GM21825 (cell line): Measurements from ENCODE around the gene CDK8.

Experiments used
- ATAC-seq: cut with Tn5 transposase; IDR thresholded peaks from one replicate; pipeline ENCODE4 v1.9.1; 2021; ENCODE audit warnings: mild to moderate bottlenecking, moderate library complexity; ENCODE audit not compliant: unreplicated experiment

The CDK8 gene

GRCh38 chr13:26378116-26378515 lies 124.2 kb downstream of the CDK8 start:
- no peak for ATAC-seq

DNA sequence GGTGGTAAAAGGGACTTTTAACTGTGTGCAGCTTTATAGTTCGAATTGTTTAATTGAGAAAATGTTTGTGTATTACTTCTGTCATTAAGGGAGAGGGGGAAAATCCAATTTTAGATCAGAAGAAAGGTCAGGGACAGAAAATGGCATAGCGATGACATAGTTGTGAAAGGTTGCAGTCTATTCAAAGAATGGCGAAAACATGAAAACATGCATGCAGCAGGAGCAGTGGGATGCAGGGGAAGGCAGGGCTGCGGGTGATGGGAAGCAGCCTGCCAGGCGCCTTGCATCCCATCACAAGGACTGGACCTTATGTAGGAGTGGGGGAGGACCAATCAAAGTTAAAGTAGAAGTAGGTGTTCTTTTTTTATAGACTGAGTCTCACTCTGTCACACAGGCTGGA lies 125.9 kb downstream of the CDK8 start:
- no peak for ATAC-seq

GRCh38 chr13:26380930-26381329 lies 127.0 kb downstream of the CDK8 start:
- ATAC-seq: no peak

GRCh38 chr13:26382366-26382765 lies 128.4 kb downstream of the CDK8 start:
- ATAC-seq: no peak

DNA sequence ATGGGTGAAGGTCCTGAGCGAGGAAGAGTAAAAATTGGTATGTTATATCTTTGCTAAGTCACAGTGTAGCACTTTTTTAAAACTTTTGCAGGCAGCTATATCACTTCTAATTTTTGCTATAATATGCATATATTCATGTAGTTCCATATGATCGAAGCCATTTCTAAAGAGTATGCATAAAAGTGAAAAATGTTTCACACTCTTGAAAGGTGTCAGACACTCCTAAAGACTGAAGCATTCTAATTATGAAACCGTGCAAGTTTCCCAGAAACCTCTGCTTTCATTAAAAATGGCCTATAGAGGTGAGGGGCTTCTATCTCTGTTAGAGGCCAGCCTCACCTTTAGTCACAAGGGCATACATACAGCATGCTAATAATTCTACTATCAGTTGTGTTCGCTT lies 128.9 kb downstream of the CDK8 start:
- ATAC-seq: no peak

DNA sequence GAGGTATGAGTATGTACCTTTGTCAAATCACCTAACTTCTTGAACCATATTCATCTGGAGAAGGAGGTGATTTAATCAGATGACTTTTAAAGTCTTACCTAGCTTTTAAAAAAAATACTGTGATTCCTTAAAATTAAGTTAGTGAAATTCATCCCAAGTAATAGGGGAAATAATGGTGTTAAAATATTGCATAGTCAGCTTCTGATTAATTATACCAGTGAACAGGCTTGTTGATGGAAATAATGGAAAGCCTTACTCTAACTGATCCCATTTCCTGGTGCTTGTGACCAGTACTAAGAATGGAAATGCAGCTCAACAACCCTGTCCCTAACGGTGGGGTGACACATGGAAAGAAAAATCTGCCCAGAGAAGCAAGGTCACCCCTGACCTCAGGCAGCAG lies 130.7 kb downstream of the CDK8 start:
- ATAC-seq: no peak

DNA sequence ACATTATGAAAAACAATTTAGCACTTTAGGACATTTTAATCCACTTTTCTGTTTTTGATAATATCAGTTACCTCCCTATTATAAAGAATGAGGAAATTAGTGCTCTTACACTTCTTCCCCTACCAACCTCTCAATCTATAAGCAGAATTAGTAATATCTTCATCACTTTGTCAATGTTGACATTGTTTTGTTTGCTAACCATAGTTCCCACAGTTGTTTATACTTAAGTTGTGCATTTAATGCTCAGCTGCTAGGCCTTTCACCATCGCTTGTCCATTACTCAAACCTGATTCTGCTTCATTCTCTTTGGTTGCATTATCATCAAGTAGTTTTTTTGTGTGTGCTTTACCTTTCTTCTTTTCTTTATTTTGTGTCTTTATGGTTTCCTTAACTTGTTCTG lies 132.1 kb downstream of the CDK8 start:
- ATAC-seq: no peak

DNA sequence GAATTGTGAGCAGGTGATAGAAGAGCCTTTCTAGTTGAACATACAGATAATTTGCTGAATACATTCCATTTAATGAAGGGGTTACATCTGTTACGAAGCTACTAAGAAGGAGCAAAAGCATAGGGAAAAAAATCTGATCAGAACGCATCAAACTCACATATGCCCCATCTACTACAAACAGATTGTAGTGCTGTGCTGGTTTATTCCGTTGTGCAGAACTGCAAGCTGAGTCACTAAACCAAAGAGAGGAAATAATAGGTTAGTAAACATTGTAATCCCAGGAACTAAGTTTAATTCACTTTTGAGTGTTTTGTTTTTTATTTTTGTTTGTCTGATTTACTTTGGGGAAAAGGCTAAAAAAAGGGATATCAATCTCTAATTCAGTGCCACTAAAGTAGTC lies 136.3 kb downstream of the CDK8 start:
- ATAC-seq: no peak

DNA sequence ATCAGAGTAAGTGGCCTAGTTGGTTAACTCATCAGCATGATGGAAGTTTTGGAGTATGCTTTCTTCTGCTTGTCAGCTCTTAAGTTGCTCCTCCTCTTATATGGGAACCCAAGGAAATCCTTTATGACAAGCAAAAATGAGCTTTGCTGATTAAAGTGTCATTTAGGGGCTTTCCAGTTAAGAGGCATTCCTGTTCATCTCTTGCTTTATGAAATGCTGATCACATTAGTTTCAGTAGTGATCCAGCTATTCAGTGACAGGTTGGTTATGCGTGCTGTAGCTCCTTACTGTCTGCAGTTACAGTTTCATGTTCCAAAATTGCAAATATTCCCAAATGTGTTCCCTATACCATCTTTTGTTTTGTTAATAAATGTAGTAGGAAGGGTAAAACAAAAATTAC lies 146.6 kb downstream of the CDK8 start:
- ATAC-seq: no peak

DNA sequence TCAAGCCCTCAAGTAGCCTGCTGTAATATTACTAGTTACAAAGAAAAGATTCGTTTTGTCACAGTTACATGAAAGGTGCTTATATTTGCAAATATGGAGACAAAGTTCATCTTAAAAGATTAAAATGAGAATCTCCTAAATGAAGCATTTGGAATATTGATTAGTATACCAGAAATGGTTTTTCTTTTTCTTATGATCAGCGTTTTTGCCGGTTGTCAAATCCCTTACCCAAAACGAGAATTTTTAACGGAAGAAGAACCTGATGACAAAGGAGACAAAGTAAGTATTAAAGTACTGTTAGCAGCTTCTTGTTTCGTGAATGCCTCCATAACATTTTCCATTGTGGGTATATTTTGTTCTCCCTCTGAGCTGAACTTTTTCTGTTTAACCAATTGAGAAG lies 147.1 kb downstream of the CDK8 start:
- no peak for ATAC-seq

DNA sequence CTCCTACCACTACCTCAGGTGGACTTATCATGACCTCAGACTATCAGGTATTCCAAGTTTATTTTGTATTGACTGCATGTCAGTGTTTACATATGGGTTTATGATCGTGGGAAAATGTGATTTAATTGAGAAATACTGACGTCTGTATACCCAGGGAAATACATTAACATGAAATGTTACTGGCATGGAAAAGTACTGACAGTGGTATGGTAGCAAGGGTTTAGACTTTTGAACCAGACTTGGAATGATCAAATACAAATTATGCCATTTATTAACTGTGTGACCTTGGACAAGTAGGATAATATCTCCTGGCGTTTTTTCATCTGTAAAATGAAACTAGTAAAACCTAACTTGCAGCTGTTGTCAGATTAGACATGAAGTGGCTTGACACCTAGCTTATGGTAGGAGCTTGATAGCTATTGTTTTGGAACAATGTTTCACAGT lies 147.7 kb downstream of the CDK8 start:
- ATAC-seq: no peak

GRCh38 chr13:26406791-26407190 lies 152.9 kb downstream of the CDK8 start:
- ATAC-seq: no peak

- no peak for ATAC-seq
Measured at GRCh38 chr13:26411206-26411605, 157.3 kb downstream of the CDK8 start.

- ATAC-seq: no peak
Measured at GRCh38 chr13:26412263-26412662, 158.3 kb downstream of the CDK8 start.

DNA sequence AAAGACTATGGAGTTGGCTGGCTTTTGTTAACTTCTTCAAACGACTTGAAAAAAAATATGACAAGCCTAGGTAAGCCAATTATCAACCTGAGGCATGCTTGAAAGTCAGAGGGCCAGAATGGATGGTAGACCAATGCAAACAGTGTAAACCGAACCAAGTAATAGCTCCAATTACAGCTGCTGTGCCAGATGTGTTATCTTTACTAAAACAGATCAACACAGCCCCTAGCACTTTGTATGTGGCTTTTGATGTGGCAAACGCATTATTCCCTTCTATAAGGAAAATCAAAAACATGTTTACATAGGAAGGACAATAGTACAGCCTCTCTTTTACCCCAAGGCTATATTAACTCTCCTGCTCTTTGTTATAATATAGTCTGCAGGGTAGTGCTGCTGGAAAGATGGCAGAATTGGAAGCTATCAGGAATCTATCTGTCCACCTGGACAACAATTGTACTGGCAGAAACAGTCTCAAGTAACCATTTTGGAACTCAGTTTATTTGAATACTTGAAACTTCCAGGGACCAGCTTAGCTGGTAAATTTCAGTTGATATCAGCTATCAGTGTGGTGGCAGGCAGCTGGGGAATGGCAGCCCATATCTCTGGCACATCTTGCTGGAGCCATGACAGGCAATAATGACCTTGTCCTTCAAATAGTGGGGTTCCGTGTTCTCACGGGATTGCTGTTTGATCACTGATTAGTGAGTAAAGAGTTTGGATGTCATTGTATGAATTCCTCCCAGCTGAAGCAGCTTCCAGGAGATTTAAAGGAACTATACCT lies 159.2 kb downstream of the CDK8 start:
- ATAC-seq: no peak

- ATAC-seq: no peak
Measured at GRCh38 chr13:26420282-26420960, 166.5 kb downstream of the CDK8 start.

- no peak for ATAC-seq
Measured at GRCh38 chr13:26422036-26422435, 168.1 kb downstream of the CDK8 start.

GRCh38 chr13:26423629-26424028 lies 169.7 kb downstream of the CDK8 start:
- ATAC-seq: no peak

DNA sequence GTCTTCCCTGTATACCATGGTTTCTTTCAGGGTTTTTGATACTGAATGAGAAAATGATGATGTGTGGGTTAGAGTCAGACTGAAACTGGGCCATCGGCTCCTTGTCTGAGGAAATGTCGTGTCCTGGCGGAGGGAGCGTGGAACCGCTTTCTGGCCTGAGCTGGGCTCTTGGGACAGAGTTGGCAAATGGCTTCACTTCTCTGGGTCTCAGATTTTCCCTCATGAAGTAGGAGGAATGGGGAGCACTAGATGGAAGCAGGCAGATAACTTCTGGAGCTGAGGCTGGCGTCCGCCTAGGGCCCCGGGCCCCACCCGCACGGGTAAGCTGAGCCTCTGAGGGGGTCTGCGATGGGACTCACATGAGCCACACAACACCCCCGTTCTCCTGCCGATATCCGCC lies 170.3 kb downstream of the CDK8 start:
- no peak for ATAC-seq

- no peak for ATAC-seq
Measured at GRCh38 chr13:26425443-26426358, 171.8 kb downstream of the CDK8 start.

- ATAC-seq: no peak
Measured at GRCh38 chr13:26433776-26434175, 179.8 kb downstream of the CDK8 start.
